Psoas muscle (tissue), 8 donors: Measurements from ENCODE around the gene KRT73. TPM values are rescaled to one million over a fixed set of nuclear protein-coding genes. Genes with fewer than 3 reads are reported as not detected.

Experiments used
- ATAC-seq, 4 donors: fragments of 200-7000 bp; cut with Tn5 transposase; one replicate each; pipeline ENCODE4 v1.9.1; 2020; ENCODE audit warnings: moderate library complexity in 3 of 4, mild to moderate bottlenecking in 2 of 4
- DNase-seq, 2 donors: peaks; one replicate each; pipeline ENCODE4 v3.0.0-alpha.2; 2020
- H3K27ac ChIP-seq: fragments of 200-600 bp; one replicate; pipeline ENCODE4 v1.8.0; 2022
- H3K27me3 ChIP-seq, 3 donors: fragments of 200-600 bp in 1 of 3; one replicate each; pipeline versions ENCODE4 v1.6.1 to v1.8.0; 2013 to 2022; ENCODE audit warnings: low read length in 2 of 3, mild to moderate bottlenecking in 2 of 3, moderate library complexity in 1 of 3; ENCODE audit not compliant: insufficient read depth in 3 of 3
- H3K36me3 ChIP-seq, 2 donors: fragments of 200-600 bp in 1 of 2; one replicate each; pipeline versions ENCODE4 v1.6.1 to v1.8.0; 2013 to 2022; ENCODE audit warnings: low read depth in 1 of 2, mild to moderate bottlenecking in 1 of 2, moderate library complexity in 1 of 2; ENCODE audit not compliant: insufficient read depth in 1 of 2
- H3K4me1 ChIP-seq: fragments of 200-600 bp; one replicate; pipeline ENCODE4 v1.8.0; 2022
- H3K4me3 ChIP-seq: fragments of 200-600 bp; one replicate; pipeline ENCODE4 v1.8.0; 2022; ENCODE audit warnings: mild to moderate bottlenecking
- H3K9me3 ChIP-seq: fragments of 200-600 bp; one replicate; pipeline ENCODE4 v1.8.0; 2022
- CTCF ChIP-seq: fragments of 200-600 bp; IDR thresholded peaks from one replicate; pipeline ENCODE4 v1.8.0; 2022; ENCODE audit warnings: antibody characterized with exemption
- WGBS, 3 donors: extraction: QIAGEN DNeasy Blood & Tissue Kit; methylation state at CpG; one replicate each; pipeline versions ENCODE4 v1.1.6 to v1.1.7; 2013; 5-methylcytosine and 5-hydroxymethylcytosine counted together
- intact Hi-C, 2 donors: fragments of 100-400 bp; cut with DNase I; formaldehyde crosslinking; loops; one replicate each; pipeline versions ENCODE4 v1.11.0 to v1.14.2; 2022
- polyA plus RNA-seq, 3 donors: library from polyadenylated mRNA; stranded (reverse); fragments of 200-250 nt; gene quantifications; one replicate each; pipeline ENCODE4 v1.2.3, GENCODE V29; 2013
- total RNA-seq, 4 donors: library from RNA; stranded (reverse); fragmentation: NEBNext Ultra II Directional in 2 of 4; extraction: Animal tissue kit (Norgen Biotek cat#: 25700) in 2 of 4; gene quantifications; one replicate each; pipeline versions ENCODE4 v1.2.1 to v1.2.4, GENCODE V29; 2021 to 2023
- donor health status: healthy with polysubstance abuse.
- donor health status: DM: no; HTN: no; CAD: no; lungs with moderate emphysema.
- donor health status: Bipolar disorder and iron deficiency.
- donor health status: healthy.
- donor health status: DM: yes; HTN: yes; CAD: no.
- donor health status: DM: no; HTN: no; CAD: no.
- donor health status: DM: no; HTN: no; CAD: no.
- donor health status: DM: yes; HTN: yes; CAD: no.

KRT73 gene
- total and polyA plus RNA-seq, 7 donors, result not detected

GRCh38 chr12:52608161-52608560 lies 10.2 kb downstream of the KRT73 start:
- DNase-seq (no peak), ATAC-seq (no peak)
- Histone ChIP-seq H3K9me3 (no peaks in the 10 kb centered on the region), H3K27me3 (peaks cover 0 to 16% (median 0%) of the 10 kb centered on the region in 3 donors), H3K27ac (no peak overlapping the region), H3K36me3 (no peaks in the 10 kb centered on the region), H3K4me1 (no peaks in the 10 kb centered on the region), H3K4me3 (no peak overlapping the region)
- TF ChIP-seq CTCF, result no peak
- intact Hi-C loops, result no loop called here
- 58 to 65% (median 65%) methylated on average over 6 of the region's 6 CpGs for WGBS, 3 donors

- Histone ChIP-seq H3K9me3 (no peaks in the 10 kb centered on the region), H3K4me3 (no peak overlapping the region), H3K27ac (no peak overlapping the region), H3K27me3 (peaks cover 0 to 18% (median 0%) of the 10 kb centered on the region in 3 donors), H3K4me1 (no peaks in the 10 kb centered on the region), H3K36me3 (no peaks in the 10 kb centered on the region)
- no peak for DNase-seq
- WGBS, 3 donors, result 45 to 65% (median 52%) methylated on average over 1 of the region's 1 CpG
- intact Hi-C loops, result no loop called here
- TF ChIP-seq CTCF, result no peak
- no peak for ATAC-seq
Measured at GRCh38 chr12:52607314-52607713, 11.0 kb downstream of the KRT73 start.

GRCh38 chr12:52606581-52607218 lies 11.7 kb downstream of the KRT73 start:
- ATAC-seq (no peak), DNase-seq (no peak)
- Histone ChIP-seq H3K4me3 (no peak overlapping the region), H3K27ac (no peak overlapping the region), H3K36me3 (no peaks in the 10 kb centered on the region), H3K27me3 (peaks cover 0 to 24% (median 3%) of the 10 kb centered on the region in 3 donors), H3K9me3 (no peaks in the 10 kb centered on the region), H3K4me1 (no peaks in the 10 kb centered on the region)
- TF ChIP-seq CTCF, result no peak
- 78 to 84% (median 80%) methylated on average over 7 of the region's 7 CpGs for whole genome bisulfite sequencing, 3 donors
- intact Hi-C loops, result no loop called here

GRCh38 chr12:52606096-52606495 lies 12.3 kb downstream of the KRT73 start:
- Histone ChIP-seq H3K27me3 (peaks cover 0 to 30% (median 5%) of the 10 kb centered on the region in 3 donors), H3K36me3 (no peaks in the 10 kb centered on the region), H3K4me3 (no peak overlapping the region), H3K9me3 (no peaks in the 10 kb centered on the region), H3K4me1 (no peaks in the 10 kb centered on the region), H3K27ac (no peak overlapping the region)
- no peak for TF ChIP-seq CTCF
- intact Hi-C loops, result no loop called here
- no peak for ATAC-seq
- no peak for DNase-seq
- WGBS, 3 donors, result 50 to 64% (median 51%) methylated on average over 3 of the region's 3 CpGs

- Histone ChIP-seq H3K27ac (no peak overlapping the region), H3K27me3 (peaks cover 0 to 33% (median 8%) of the 10 kb centered on the region in 3 donors), H3K36me3 (no peaks in the 10 kb centered on the region), H3K9me3 (no peaks in the 10 kb centered on the region), H3K4me3 (no peak overlapping the region), H3K4me1 (no peaks in the 10 kb centered on the region)
- intact Hi-C loops, result no loop called here
- no peak for ATAC-seq
- no peak for DNase-seq
- 76 to 87% (median 78%) methylated on average over 1 of the region's 1 CpG for WGBS, 3 donors
- no peak for TF ChIP-seq CTCF
Measured at GRCh38 chr12:52605542-52605941, 12.8 kb downstream of the KRT73 start.
